ENCODE data around the gene UGT2A1.

- TF ChIP-seq CTCF (IDR thresholded peaks at IDR 0.05) (no peak), POLR2A (IDR thresholded peaks at IDR 0.05) (no peak), EP300 (IDR thresholded peaks at IDR 0.05) (no peak)
Measured at GRCh38 chr4:69600013-69600412, 53.0 kb downstream of the UGT2A1 start.

Measured in tibial nerve (tissue), 4 donors.